IPS-NIHi7 (cell line): Measurements from ENCODE around the gene TRIM71.
"Not testable (repeated sequence)": the region's sequence is repeated elsewhere in the genome, so short reads cannot be mapped to it uniquely, and the experiment has no call there.

Source experiments
- DNase-seq: peaks from one replicate; pipeline ENCODE4 v3.0.0; 2012; ENCODE audit warnings: mixed read lengths; ENCODE audit errors: extremely low spot score

The TRIM71 gene

GRCh38 chr3:32842987-32843386, 25.2 kb downstream of the TRIM71 start:
- DNase-seq: no peak

- no peak for DNase-seq
Measured at GRCh38 chr3:32843510-32844321, 25.9 kb downstream of the TRIM71 start.

GRCh38 chr3:32844322-32844654, 26.5 kb downstream of the TRIM71 start:
- DNase-seq: no peak

- DNase-seq: no peak
Measured at GRCh38 chr3:32844914-32845313, 27.1 kb downstream of the TRIM71 start.

GRCh38 chr3:32845546-32845945, 27.7 kb downstream of the TRIM71 start:
- not testable (repeated sequence) for DNase-seq

- not testable (repeated sequence) for DNase-seq
Measured at GRCh38 chr3:32847045-32847444, 29.2 kb downstream of the TRIM71 start.

- DNase-seq: no peak
Measured at GRCh38 chr3:32847528-32847927, 29.7 kb downstream of the TRIM71 start.

GRCh38 chr3:32848215-32848614, 30.4 kb downstream of the TRIM71 start:
- DNase-seq: no peak

- no peak for DNase-seq
Measured at GRCh38 chr3:32849046-32849445, 31.2 kb downstream of the TRIM71 start.

GRCh38 chr3:32850226-32850625, 32.4 kb downstream of the TRIM71 start:
- no peak for DNase-seq

- no peak for DNase-seq
Measured at GRCh38 chr3:32850636-32851035, 32.8 kb downstream of the TRIM71 start.

- no peak for DNase-seq
Measured at GRCh38 chr3:32852146-32852545, 34.3 kb downstream of the TRIM71 start.

GRCh38 chr3:32855350-32855953, 37.7 kb downstream of the TRIM71 start:
- no peak for DNase-seq

GRCh38 chr3:32856355-32856889, 38.6 kb downstream of the TRIM71 start:
- no peak for DNase-seq

- no peak for DNase-seq
Measured at GRCh38 chr3:32856901-32857507, 39.2 kb downstream of the TRIM71 start.

- no peak for DNase-seq
Measured at GRCh38 chr3:32857921-32858320, 40.1 kb downstream of the TRIM71 start.

GRCh38 chr3:32859604-32860237, 41.9 kb downstream of the TRIM71 start:
- DNase-seq: no peak

- DNase-seq: no peak
Measured at GRCh38 chr3:32860499-32860898, 42.7 kb downstream of the TRIM71 start.

GRCh38 chr3:32861681-32862080, 43.9 kb downstream of the TRIM71 start:
- DNase-seq: no peak

- no peak for DNase-seq
Measured at GRCh38 chr3:32862247-32862935, 44.6 kb downstream of the TRIM71 start.

- no peak for DNase-seq
Measured at GRCh38 chr3:32862936-32863487, 45.2 kb downstream of the TRIM71 start.
